AG08396 (cell line): ENCODE data around the gene MRPL28.
"Not testable (repeated sequence)": the region's sequence is repeated elsewhere in the genome, so short reads cannot be mapped to it uniquely, and the experiment has no call there.

ENCODE experiments used
- DNase-seq: peaks from one replicate; pipeline ENCODE4 v3.0.0; 2012; ENCODE audit warnings: low spot score, mixed read lengths

The MRPL28 gene

DNA sequence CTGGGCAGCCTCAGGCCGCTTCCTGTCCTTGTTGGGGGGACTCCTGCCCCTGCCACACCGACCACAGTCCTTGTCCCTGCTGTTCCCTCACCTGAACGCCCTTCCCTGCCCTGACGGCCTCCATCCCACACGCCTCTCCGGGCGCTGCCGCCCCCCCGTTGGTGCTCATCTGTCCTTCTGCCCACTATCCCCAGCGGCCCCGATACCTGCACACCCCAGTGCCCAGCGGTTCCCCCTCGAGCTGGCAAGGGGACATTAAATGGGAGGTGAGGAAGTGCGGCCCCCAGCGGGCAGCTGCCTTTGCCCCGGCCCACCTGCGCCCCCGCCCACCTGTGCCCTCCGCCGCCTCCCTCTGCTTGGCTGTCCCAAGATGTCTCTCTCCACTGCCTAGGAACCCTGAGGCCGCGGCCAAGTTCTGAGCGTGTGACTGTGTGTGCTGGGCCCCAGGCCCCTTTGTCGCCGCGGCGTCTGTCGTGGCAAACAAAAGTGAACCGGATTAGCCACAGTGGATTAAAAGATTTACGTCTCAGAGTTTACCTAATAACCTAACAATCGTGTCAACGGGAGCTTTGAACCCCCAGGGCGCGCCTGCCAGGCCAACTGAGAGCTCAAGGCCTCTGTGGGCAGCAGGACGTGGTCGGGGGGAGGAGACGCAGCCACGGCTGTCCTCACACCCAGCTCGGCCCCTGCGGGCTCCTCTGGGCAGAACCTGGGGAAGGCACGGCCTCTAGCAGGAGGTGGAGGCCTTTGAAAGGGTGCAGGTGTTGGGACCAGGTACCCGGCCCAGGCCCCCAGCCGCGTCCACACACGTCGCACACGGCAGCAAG lies 10.3 kb downstream of the MRPL28 start:
- DNase-seq: no peak

DNA sequence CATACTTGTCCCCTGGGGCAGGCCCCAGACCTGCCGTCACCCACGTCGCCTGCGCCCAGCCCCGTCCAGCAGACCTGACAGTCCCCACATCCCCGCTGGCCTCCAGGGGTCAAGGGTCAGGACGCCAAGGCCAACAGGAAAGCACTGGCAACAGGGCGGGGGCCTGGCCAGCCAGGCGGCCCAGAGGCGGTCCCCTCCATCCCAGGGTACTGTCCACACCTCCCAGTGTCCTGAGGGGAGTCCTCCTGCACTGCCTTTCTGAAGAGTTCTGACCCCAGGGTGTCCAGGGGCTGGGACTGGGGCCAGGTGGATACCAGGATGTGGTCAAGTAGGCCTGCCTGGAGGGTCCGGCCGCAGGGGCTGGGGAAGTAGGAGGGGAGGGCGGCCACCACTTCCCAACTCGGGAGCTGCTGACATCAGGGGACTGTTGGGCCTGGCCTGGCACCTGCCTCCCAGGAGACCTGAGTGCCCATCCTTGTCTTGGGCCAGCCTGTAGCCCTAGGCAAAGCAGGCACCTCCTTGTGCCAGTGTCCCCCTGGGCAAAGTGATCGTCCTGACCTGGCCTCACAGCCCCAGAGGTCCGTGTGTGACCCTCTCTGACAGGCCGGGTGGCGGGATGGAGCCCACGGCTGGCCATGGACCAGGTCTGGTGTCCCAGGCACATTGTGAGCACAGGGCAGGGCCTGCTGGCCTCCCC lies 11.1 kb downstream of the MRPL28 start:
- DNase-seq: no peak

- no peak for DNase-seq
Observed at GRCh38 chr16:356741-357140, 13.6 kb downstream of the MRPL28 start.

DNA sequence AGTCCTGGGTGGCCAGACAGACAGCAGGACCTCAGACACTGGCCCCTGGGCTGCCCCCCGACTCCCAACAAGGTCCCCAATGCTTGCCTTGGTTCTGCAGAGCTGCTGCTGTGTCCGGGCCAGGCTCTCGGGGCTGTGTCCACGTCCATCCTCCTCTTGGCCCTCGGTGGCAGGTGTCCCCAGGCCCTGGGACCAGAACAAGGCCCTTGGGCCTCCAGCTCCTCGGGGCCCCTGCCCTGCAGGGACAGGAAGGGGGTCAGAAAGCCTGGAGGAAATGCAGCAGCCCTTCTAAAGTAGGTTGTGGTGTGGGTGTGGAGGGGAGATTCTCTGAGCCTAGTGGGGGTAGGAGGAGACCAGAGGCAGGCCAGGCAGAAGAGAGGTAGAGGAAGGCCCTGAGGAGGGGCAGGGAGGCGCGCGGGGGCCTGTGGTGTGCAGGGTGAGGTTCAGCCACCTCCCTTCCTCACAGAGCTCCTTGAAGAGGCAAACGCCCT lies 15.3 kb downstream of the MRPL28 start:
- DNase-seq: no peak

- DNase-seq: no peak
Observed at GRCh38 chr16:354291-354881, 16.0 kb downstream of the MRPL28 start.

DNA sequence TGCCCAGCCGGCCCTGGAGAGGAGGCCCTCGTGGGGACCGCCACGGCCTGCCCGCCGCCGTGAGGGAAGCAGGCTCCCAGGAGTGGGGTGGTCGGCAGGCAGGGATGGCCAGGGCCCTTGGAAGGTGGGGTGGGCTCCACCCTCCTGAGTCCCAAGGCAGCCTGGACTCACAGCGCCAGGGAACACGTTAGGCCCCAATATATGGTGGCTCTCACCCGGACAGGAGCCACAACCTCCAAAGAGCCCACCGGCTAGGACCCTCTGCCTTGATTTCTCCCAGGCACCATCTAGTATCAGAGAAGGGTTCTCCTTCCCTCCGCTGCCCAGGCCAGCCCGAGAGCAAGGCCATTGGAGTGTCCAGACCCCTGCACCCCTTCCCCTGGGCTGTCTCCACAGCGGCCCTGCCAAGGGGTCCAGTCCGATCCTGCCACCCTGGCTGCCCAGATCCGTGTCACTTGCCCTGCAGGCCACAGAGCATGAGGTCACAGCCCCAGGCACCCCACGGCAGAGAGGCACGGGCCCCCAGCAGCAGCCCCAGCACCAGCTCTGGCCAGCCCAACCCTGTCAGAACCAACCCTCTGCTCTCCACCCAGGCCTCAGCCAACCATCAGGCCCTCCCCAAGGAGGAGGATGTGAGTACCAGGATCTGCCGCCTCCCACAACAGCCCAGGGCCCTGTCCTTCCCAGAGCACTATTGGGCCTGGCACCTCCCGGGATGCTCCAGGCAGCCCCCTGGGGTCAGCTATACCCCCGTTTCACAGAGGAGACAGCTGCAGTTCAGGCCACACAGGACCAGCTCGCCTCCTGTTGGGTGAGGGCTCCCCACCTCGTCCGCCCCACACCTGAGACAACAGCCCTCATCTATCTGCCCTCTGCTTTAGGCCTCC lies 16.7 kb downstream of the MRPL28 start:
- DNase-seq: no peak

- DNase-seq: peak; percentile 95
Observed at GRCh38 chr16:352547-353403, 17.6 kb downstream of the MRPL28 start, which contains the start of gene AXIN1. Gene AXIN1, minus strand, starts transcription at chr16:352723. Its CDS starts 5,698 bp downstream, at chr16:347025.

DNA sequence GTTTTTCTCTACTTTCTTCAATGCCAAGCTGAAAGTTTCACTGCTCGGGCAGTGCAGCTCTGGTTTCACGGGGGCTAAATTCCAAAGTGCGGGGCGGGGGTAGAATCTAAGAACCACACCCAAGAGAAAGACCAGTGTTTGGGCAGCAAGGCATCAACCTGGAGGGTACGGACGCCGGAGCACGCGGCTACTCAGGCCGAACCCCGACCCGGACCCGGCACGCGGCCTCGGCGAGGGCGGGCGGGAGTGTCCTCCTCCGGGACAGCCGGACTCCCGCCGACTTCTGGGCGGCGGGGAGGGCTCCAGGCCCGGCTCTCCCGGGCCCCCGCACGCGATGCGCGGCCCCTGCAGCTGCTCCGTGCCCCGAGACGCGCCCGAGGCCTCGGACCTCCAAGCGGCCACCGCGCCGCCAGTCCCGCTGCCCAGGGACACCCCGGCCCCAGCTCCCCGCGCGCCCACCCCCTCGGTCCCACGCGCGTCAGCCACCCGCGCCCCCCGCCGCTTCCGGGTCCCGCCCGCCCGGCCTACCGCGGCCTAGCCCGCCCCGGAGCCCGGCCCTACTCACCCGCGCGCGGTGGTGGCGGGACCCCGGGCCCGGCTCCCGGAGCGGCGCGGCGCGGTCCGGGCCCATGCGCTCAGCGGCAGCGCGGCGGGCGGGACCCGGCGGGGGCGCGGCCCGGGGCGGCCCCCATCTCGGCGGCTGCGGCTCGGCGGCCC lies 18.4 kb downstream of the MRPL28 start:
- DNase-seq: peak; percentile 58

- DNase-seq: no peak
Observed at GRCh38 chr16:350203-350602, 20.1 kb downstream of the MRPL28 start.

DNA sequence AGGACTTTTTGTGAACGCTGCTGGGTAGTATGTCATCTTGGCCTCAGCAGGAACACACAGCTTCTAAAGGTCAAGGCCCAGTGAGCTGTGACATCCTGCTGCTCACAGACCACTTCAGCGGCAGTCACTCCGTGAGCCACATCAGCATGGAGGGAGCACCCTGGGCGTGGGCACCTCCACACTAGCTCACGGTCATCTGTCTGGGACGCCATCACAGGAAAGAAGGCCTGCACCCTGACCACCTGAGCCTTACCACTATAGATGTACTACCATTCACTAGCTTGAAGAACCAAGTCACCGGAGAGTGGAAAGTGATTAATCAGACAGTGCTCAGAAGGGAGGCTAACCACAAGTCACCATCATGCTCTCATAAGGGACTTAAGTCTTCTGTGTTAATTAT lies 21.1 kb downstream of the MRPL28 start:
- DNase-seq: no peak

GRCh38 chr16:348495-348894 lies 21.8 kb downstream of the MRPL28 start:
- not testable (repeated sequence) for DNase-seq

DNA sequence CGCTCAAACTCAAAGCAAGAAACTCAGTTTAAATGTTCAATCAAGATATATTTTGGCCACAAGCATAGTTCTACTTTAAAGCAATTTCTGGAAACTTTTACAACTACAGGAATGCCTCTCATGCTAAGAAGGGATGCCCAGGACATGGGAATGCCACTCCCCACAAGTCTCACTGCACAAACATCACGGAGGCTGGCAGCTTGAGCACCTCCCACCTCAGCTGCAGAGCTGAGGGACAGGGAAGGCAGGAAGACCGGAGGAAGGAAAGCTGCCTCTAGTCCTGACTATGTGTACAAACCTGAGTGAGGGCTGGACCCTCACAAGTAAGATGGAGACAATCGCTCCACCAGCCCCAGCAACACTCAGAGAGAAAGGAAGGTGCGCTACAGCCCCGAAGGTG lies 23.1 kb downstream of the MRPL28 start:
- no peak for DNase-seq

- no peak for DNase-seq
Observed at GRCh38 chr16:346587-346986, 23.8 kb downstream of the MRPL28 start.

DNA sequence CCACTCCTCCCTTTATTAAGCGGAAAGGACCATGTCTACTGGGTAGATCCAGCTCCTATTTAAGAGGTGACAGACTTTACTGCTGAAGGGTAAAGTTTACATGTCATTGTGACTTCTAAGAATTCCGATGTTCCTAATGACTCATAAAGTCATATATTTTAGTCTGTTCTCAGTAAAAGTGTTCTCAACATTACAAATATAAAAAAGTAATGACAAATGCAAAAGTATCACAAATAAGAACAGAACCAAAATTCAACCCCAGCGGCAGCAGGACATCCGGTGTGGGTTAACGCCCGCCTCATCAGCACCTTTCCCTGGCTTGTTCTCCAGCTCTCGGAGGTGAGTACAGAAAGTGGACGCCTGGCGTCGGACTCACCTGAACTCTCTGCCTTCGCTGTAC lies 24.6 kb downstream of the MRPL28 start:
- no peak for DNase-seq

DNA sequence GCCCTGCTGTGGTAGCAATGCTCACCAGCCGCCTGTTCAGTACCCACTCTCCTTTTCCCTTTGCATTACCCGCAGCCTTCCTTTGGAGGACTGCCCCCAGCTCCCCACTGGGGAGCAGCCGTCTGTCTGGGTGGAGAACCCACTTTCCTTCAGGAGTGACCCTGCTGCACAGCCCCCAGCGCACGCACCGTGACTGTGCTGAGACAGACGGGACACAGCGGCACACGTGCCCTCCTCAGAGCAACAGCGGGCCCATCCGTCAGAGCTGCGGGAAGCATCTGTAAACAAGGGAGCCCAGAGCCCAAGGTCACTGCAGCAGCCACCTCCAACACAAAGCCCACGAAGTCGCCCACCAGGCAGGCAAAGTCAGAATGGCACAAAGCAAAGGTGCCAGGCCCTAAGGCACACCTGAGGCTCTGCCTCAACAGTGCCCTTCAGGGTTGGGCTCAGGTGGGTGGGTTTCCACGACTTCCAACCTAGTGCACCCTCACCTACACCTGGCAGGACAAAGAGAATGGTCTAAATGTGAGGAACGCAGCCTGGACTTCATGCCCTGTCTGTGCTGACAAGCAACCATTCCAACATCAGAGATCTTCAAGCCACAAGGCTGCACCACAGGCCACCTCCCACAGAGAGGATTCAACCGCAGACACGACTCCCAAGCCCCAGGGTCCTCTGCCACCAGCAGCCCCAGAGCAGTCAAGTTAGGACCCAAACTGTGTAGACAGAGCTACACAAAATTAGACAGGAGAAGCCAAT lies 27.7 kb downstream of the MRPL28 start:
- DNase-seq: no peak

DNA sequence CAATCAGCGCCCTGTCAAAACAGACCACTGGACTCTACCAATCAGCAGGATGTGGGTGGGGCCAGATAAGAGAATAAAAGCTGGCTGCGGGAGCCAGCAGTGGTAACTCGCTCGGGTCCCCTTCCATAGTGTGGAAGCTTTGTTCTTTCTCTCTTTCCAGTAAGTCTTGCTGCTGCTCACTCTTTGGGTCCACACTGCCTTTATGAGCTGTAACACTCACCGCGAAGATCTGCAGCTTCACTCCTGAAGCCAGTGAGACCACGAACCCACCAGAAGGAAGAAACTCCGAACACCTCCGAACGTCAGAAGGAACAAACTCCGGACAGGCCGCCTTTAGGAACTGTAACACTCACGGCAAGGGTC lies 28.4 kb downstream of the MRPL28 start:
- DNase-seq: not testable (repeated sequence)

DNA sequence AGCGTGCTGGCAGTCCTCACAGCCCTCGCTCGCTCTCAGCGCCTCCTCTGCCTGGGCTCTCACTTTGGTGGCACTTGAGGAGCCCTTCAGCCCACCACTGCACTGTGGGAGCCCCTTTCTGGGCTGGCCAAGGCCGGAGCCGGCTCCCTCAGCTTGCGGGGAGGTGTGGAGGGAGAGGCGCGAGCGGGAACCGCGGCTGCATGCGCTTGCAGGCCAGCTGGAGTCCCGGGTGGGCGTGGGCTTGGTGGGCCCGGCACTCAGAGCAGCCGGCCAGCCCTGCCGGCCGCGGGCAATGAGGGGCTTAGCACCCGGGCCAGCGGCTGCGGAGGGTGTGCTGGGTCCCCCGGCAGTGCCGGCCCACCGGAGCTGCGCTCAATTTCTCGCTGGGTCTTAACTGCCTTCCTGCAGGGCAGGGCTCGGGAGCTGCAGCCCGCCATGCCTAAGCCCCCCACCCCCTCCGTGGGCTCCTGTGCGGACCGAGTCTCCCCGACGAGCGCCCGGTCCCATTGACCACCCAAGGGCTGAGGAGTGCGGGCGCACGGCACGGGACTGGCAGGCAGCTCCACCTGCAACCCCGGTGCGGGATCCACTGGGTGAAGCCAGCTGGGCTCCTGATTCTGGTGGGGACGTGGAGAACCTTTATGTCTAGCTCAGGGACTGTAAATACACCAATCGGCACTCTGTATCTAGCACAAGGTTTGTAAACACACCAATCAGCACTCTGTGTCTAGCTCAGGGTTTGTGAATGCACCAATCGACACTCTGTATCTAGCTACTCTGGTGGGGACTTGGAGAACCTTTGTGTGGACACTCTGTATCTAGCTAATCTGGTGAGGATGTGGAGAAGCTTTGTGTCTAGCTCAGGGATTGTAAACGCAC lies 29.0 kb downstream of the MRPL28 start:
- not testable (repeated sequence) for DNase-seq

GRCh38 chr16:340370-341091 lies 29.8 kb downstream of the MRPL28 start:
- no peak for DNase-seq
